Measurements from ENCODE around the gene PLA2G5. TPM values are rescaled to one million over a fixed set of nuclear protein-coding genes. Genes with fewer than 3 reads are reported as not detected.
"Not testable (repeated sequence)": the region's sequence is repeated elsewhere in the genome, so short reads cannot be mapped to it uniquely, and the experiment has no call there.

The PLA2G5 gene, protein sequence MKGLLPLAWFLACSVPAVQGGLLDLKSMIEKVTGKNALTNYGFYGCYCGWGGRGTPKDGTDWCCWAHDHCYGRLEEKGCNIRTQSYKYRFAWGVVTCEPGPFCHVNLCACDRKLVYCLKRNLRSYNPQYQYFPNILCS
- total RNA-seq = 1 to 10 TPM in 1 of 4 donors, under 1 TPM in 1, not detected in 2; 0.78 to 4.0 TPM

DNA sequence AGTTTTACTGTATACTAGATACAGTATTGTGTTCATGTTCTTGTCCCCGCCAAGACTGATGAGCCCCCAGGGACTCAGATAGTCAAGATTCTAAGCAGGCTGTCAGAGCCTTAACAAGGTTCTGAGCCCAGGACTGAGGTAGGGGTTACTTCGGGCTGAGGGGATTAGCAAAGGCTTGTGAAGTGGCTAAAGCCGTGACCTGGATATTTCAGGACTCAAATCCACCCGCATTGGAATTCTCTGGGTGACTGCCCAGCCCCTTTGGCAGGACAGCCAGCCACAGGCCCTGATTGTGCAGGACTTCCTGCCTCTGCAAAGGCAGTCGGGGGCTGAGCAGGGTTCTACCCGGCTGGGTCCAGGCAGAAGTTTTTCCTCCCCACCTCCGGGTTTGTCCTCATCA, at the start of gene PLA2G5:
Gene PLA2G5, plus strand, starts transcription at position 321 of the 400 bp plus-strand sequence. CDS start 14,637 bp downstream, outside the sequence.
- peak in 1 of 2 donors; percentile 87 for DNase-seq (ENCODE audit: low spot score in 2 of 2)
- whole genome bisulfite sequencing, 2 donors = 44 to 49% methylated on average over 7 of the region's 7 CpGs
- intact Hi-C loops (cut with DNase I; ENCODE audit: low total_unique reads) = no loop called here
- TF ChIP-seq, protein P1, sequence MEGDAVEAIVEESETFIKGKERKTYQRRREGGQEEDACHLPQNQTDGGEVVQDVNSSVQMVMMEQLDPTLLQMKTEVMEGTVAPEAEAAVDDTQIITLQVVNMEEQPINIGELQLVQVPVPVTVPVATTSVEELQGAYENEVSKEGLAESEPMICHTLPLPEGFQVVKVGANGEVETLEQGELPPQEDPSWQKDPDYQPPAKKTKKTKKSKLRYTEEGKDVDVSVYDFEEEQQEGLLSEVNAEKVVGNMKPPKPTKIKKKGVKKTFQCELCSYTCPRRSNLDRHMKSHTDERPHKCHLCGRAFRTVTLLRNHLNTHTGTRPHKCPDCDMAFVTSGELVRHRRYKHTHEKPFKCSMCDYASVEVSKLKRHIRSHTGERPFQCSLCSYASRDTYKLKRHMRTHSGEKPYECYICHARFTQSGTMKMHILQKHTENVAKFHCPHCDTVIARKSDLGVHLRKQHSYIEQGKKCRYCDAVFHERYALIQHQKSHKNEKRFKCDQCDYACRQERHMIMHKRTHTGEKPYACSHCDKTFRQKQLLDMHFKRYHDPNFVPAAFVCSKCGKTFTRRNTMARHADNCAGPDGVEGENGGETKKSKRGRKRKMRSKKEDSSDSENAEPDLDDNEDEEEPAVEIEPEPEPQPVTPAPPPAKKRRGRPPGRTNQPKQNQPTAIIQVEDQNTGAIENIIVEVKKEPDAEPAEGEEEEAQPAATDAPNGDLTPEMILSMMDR (IDR thresholded peaks at IDR 0.05) = no peak
- no peak for TF ChIP-seq POLR2A (IDR thresholded peaks at IDR 0.05)
- H3K4me3 ChIP-seq (ENCODE audit: low read depth, poor library complexity, severe bottlenecking) = no peak within 1 kb of the TSS

DNA sequence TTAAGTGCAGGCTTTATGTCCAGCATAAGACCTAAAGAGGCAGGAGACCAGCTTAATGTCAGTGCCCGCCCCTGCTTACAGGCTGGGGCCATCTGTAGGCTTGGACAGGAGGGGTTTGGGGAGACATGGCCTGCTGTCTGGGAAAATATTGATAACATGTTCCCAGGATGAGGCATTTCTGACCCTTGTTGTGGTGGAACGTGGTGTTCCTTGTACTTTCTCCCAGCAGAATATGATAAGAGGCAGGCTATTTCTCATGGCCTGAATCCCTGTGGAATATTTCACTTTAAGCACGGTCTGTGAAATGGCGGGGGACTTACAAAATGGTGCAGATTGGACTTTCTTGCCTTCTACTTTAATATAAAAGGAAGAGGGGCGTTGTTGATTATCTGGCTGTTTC, 41.9 kb upstream of the PLA2G5 start:
- no peak for DNase-seq (ENCODE audit: low spot score in 2 of 2)
- 82 to 89% methylated on average over 5 of the region's 5 CpGs for WGBS, 2 donors
- intact Hi-C loops (cut with DNase I; ENCODE audit: low total_unique reads) = no loop called here
- no peak overlapping the region for H3K4me3 ChIP-seq (ENCODE audit: low read depth, poor library complexity, severe bottlenecking)
- TF ChIP-seq, protein P1 (IDR thresholded peaks at IDR 0.05) = no peak

DNA sequence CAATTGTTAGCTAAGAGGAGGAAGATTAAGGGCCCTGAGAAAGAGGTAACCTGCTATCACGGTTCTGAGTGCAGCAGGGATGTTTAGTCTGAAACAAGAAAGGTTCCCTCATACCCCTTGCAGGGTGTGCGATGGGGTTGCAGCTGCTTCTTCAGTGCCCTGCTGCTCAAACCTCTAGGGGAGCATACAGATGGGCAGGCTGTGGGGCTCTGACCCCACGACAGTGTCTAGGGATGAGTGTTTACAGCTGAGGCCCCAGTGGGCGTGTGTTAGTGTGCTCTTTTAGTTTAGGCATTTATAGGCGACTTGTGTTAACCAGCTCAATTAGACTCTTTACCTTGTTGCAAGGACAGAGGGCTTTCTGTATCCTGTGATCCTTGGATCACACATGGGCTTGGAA, 41.3 kb upstream of the PLA2G5 start:
- WGBS, 2 donors = 82 to 87% methylated on average over 5 of the region's 5 CpGs
- intact Hi-C loops (cut with DNase I; ENCODE audit: low total_unique reads) = no loop called here
- TF ChIP-seq, protein P1 (IDR thresholded peaks at IDR 0.05) = no peak
- no peak for TF ChIP-seq POLR2A (IDR thresholded peaks at IDR 0.05)
- H3K4me3 ChIP-seq (ENCODE audit: low read depth, poor library complexity, severe bottlenecking) = no peak overlapping the region
- no peak for DNase-seq (ENCODE audit: low spot score in 2 of 2)

DNA sequence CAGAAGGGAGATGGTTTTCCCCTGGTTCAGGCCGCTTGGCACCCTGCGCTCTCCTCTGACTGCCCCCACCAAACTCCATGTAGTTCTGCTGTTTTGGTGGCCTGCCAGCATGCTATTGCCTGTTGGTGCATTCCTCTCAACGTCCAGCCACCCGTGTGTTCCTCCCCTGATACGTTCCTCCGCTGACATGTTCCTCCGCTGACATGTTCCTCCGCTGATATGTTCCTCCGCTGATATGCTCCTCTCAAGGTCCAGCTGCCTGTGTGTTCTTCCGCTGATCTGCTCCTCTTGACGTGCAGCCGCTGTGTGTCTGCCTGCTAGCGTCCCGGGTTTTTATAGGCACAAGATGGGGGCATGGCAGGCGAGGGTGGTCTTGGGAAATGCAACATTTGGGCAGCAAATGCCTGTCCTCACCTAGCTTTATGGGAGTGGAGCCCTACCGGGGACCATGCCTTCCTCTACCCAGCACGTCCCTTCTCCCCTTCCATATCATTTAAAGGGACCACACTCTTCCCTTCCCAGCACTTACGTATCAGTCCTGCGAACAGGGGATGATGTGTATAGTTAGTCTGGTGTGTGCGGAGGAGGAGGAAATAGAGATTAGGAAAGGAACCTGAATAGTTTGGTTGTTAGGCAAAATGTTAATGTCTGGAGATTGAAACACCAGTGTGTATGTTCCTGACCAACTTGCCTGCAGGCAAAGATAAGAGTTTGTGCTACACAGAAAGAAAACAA, 40.6 kb upstream of the PLA2G5 start:
- DNase-seq (ENCODE audit: low spot score in 2 of 2) = no peak
- intact Hi-C loops (cut with DNase I; ENCODE audit: low total_unique reads) = no loop called here
- no peak overlapping the region for H3K4me3 ChIP-seq (ENCODE audit: low read depth, poor library complexity, severe bottlenecking)
- WGBS, 2 donors = 78 to 85% methylated on average over 19 to 20 of the region's 20 CpGs
- TF ChIP-seq POLR2A (IDR thresholded peaks at IDR 0.05) = no peak
- TF ChIP-seq, protein P1 (IDR thresholded peaks at IDR 0.05) = no peak

DNA sequence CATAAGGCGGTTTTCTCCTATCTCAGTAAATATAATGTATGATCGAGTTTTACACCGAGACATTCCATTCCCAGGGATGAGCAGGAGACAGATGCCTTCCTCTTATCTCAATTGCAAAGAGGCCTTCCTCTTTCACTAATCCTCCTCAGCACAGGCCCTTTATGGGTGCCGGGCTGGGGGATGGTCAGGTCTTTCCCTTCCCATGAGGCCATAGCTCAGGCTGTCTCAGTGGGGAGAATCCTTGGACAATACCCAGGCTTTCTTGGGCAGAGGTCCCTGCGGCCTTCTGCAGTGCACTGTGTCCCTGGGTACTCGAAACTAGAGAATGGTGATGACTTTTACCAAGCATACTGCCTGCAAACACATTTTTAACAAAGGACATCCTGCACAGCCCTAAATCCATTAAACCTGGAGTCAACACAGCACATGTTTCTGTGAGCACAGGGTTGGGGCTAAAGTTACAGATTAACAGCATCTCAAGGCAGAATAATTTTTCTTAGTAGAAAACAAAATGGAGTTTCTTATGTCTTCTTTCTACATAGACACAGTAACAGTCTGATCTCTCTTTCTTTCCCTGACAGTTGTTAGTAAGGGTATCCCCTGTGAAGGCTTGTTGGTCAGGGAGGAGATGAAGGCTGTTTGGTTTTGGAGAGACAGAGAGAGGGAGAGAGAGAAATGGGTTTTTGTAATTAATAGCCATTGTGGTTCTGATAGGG, 39.4 kb upstream of the PLA2G5 start:
- intact Hi-C loops (cut with DNase I; ENCODE audit: low total_unique reads); DNase-seq (ENCODE audit: low spot score in 2 of 2); H3K4me3 ChIP-seq (ENCODE audit: low read depth, poor library complexity, severe bottlenecking): not testable (repeated sequence)
- WGBS, 2 donors = 88% methylated on average over 6 of the region's 6 CpGs

DNA sequence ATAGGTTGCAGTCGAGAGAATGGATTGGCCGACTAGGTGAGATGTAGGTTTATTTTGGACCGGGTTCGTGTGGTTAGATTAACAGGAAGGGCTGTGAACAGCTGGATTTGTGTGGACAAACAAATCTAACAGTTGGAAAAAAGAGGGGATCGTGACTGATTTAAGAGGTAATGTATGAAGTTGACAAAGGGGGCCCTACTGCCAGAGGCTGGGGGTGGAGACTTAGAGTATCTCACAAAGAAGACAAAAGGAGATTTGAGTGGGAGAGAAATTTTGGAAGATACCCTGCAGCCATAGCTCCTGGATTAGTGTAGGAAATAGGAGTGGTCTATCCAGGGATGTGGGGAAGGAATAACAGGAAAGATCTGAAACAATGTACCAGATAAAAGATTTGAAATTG, 38.8 kb upstream of the PLA2G5 start:
- no peak for DNase-seq (ENCODE audit: low spot score in 2 of 2)
- H3K4me3 ChIP-seq (ENCODE audit: low read depth, poor library complexity, severe bottlenecking) = no peak overlapping the region
- 73 to 81% methylated on average over 5 of the region's 5 CpGs for WGBS, 2 donors
- intact Hi-C loops (cut with DNase I; ENCODE audit: low total_unique reads) = no loop called here
- TF ChIP-seq POLR2A (IDR thresholded peaks at IDR 0.05) = no peak
- TF ChIP-seq, protein P1 (IDR thresholded peaks at IDR 0.05) = no peak

Measured in lower leg skin (tissue), 4 donors.